IPS-15b (cell line): Measurements from ENCODE around the gene LRRC2.
"Not testable (repeated sequence)": the region's sequence is repeated elsewhere in the genome, so short reads cannot be mapped to it uniquely, and the experiment has no call there.

Experiments used
- H3K27me3 ChIP-seq: one replicate; pipeline ENCODE4 v1.6.1; 2013; ENCODE audit warnings: low read length; ENCODE audit not compliant: control insufficient read depth, insufficient read depth
- H3K36me3 ChIP-seq: one replicate; pipeline ENCODE4 v1.6.1; 2013; ENCODE audit warnings: low read length; ENCODE audit not compliant: control insufficient read depth, insufficient read depth
- H3K4me1 ChIP-seq: one replicate; pipeline ENCODE4 v1.6.1; 2013; ENCODE audit warnings: mild to moderate bottlenecking, low read length; ENCODE audit not compliant: control insufficient read depth, insufficient read depth
- H3K4me3 ChIP-seq: one replicate; pipeline ENCODE4 v1.5.1; 2013; ENCODE audit warnings: low read depth, low read length
- H3K9ac ChIP-seq: one replicate; pipeline ENCODE4 v1.6.1; 2013; ENCODE audit warnings: low read depth, mild to moderate bottlenecking, low read length
- H3K9me3 ChIP-seq: one replicate; pipeline ENCODE4 v1.6.1; 2013; ENCODE audit warnings: mild to moderate bottlenecking, low read length; ENCODE audit not compliant: control insufficient read depth, insufficient read depth

The LRRC2 gene

DNA sequence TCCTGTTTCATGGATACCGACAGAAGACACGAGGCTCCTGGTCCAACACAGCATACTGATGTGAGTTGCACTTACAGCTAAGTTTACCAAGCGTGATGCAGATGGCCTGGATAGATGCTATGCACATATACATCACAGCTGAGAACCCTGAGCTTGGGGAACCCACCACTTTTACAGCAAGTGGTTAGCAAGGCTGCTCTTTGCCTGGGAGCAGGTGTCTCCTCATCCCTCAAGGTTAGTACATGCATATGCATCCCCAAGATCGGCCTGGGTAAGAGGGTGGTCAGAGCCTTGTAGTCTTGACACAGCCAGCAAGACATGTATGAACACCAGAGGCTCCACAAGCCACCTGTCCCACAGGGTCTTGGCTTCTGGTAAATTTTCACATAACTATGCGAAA is 28.3 kb downstream of the LRRC2 start:
- no peak overlapping the region for H3K9ac ChIP-seq
- peaks cover 6% of the 10 kb centered on the region for H3K4me1 ChIP-seq
- no peaks in the 10 kb centered on the region for H3K27me3 ChIP-seq
- H3K4me3 ChIP-seq, result no peak overlapping the region
- no peaks in the 10 kb centered on the region for H3K9me3 ChIP-seq
- H3K36me3 ChIP-seq, result no peaks in the 10 kb centered on the region

DNA sequence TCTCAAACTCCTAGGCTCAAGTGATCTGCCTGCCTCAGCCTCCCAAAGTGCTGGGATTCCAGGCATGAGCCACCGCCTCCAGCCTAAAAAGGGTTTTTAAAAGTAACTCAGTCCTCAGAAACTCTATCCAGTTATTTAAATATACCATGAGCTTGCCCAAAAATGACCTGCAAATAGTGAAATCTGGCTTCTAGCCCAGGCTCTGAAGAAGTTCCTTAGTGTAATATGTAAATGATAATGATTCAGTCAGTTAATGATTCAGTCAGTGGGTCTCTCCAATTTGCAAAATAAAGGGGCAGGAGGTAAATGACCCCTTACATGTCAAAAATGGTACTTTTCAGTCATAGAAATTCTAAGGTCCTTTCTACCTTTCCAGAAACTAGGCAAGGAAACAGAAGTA is 28.8 kb downstream of the LRRC2 start:
- Histone ChIP-seq H3K27me3 (no peaks in the 10 kb centered on the region), H3K4me1 (peaks cover 6% of the 10 kb centered on the region), H3K9me3 (no peaks in the 10 kb centered on the region), H3K4me3 (no peak overlapping the region), H3K36me3 (no peaks in the 10 kb centered on the region), H3K9ac (no peak overlapping the region)

DNA sequence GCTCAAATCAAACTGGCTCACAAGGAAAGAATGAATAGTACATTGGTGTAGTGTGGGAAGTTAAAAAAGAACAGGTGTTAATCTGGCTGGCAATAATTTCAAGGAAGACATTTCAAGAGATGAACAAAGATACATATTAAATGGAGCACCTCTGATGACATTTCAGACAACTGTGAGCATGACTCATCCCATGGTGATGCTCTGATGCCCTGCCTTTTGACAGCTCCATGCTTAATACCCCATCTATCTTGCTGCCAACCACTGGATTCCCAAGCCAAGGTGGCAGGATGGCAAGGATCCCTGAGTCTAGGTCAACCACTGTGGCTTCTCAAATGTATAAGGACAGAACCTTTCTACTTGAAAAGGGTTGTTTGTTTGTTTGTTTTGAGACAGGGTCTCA is 29.3 kb downstream of the LRRC2 start:
- Histone ChIP-seq H3K4me1 (peaks cover 6% of the 10 kb centered on the region), H3K36me3 (no peaks in the 10 kb centered on the region), H3K4me3 (no peak overlapping the region), H3K9me3 (no peaks in the 10 kb centered on the region), H3K9ac (no peak overlapping the region), H3K27me3 (no peaks in the 10 kb centered on the region)

DNA sequence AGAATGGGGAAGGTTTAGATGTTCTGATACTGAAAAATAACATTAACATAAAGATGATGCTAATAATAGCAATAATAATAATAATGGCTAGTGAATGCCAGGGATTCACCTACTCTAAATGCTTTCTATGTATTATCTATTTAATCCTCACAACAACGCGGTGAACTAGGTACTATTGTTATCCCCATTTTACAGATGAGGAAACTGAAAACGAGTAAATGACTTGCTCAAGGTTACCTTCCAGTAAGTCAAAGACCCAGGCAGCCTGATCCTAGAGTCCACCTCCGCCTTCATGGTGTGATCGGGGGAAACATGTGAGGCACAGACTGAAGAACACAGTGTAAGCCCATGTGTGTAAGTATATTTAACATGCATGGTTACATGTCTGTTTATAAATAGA is 30.4 kb downstream of the LRRC2 start:
- Histone ChIP-seq H3K4me3 (no peak overlapping the region), H3K9me3 (no peaks in the 10 kb centered on the region), H3K27me3 (no peaks in the 10 kb centered on the region), H3K9ac (no peak overlapping the region), H3K36me3 (no peaks in the 10 kb centered on the region), H3K4me1 (peaks cover 6% of the 10 kb centered on the region)

DNA sequence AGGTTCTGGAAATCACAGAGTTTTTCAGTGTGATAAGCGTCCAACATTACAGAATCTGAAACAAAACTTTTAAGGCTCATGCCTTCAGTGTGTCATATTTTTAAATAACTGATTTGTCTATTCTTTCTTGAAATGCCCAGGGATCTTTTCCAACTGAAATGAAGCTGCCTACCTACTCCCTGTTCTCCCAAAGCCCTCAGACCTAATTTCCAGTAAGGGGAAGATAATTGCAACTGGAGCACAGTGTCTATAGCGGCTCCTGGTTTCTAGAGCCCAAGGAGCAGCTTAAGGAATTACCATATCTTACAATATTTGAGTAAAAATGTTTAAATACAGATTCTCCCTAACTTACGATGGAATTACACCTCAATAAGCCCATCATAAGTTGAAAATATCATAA is 33.0 kb downstream of the LRRC2 start:
- no peaks in the 10 kb centered on the region for H3K27me3 ChIP-seq
- H3K36me3 ChIP-seq, result no peaks in the 10 kb centered on the region
- H3K9ac ChIP-seq, result no peak overlapping the region
- H3K4me3 ChIP-seq, result no peak overlapping the region
- H3K9me3 ChIP-seq, result no peaks in the 10 kb centered on the region
- peaks cover 6% of the 10 kb centered on the region for H3K4me1 ChIP-seq

DNA sequence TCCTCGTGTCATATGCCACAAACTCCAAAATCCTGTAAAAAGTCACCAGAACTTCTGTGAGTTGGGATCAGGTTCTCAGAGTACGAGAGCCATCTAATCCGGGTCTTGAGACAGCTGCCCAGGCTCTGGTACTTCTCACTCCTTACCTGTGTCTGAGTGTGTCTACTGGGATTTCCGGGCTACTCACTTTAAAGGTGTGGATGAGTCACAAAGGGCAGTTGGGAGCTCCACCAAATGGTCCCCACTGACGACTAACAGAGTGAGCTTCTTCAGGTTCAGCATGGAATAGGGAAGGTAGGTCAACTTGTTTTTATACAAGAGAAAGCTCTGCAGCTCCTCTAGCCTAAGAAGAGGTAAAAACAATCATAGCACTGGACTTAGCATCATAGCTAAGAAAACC is 38.9 kb downstream of the LRRC2 start:
- Histone ChIP-seq H3K27me3 (no peaks in the 10 kb centered on the region), H3K9me3 (no peaks in the 10 kb centered on the region), H3K36me3 (no peaks in the 10 kb centered on the region), H3K4me3 (no peak overlapping the region), H3K4me1 (no peaks in the 10 kb centered on the region), H3K9ac (no peak overlapping the region)

DNA sequence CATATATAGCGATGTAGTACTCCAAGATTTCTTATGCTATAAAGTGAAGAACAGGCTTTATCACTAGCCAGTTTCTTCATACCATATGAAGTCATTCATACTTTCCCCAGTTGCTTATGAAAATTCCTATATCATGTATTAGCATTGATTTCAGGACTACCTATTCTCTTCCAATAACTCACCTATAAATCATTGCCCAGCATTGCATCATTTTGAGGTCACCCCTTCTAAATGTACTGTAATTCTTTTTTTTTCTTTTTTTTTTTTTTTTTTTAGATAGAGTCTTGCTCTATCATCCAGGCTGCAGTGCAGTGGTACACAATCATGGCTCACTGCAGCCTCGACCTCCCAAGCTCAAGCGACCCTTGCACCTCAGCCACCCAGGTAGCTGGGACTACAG is 41.3 kb downstream of the LRRC2 start:
- Histone ChIP-seq H3K9ac (no peak overlapping the region), H3K4me1 (peaks cover 4% of the 10 kb centered on the region), H3K27me3 (no peaks in the 10 kb centered on the region), H3K36me3 (no peaks in the 10 kb centered on the region), H3K9me3 (no peaks in the 10 kb centered on the region), H3K4me3 (no peak overlapping the region)

DNA sequence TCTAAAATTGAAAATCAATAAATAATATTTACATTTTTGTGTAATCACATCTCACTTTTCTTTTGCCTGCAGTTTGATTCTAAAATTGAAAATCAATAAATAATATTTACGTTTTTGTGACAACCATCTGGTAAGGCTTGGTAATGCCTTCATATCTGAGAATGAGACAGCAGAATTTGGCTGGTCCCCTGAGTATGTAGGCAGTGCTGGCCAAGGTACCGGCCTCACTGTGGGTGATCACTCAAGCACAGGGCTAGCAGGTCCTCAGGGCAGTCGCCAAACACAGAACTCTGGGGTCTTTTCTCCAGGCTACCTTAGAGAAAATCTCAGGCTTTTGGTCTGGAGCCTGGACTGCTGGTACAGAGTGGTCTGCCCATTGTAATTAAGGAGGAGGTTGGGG is 42.1 kb downstream of the LRRC2 start:
- Histone ChIP-seq H3K9me3 (no peaks in the 10 kb centered on the region), H3K4me3 (no peak overlapping the region), H3K27me3 (no peaks in the 10 kb centered on the region), H3K4me1 (peaks cover 4% of the 10 kb centered on the region), H3K36me3 (no peaks in the 10 kb centered on the region), H3K9ac (no peak overlapping the region)

DNA sequence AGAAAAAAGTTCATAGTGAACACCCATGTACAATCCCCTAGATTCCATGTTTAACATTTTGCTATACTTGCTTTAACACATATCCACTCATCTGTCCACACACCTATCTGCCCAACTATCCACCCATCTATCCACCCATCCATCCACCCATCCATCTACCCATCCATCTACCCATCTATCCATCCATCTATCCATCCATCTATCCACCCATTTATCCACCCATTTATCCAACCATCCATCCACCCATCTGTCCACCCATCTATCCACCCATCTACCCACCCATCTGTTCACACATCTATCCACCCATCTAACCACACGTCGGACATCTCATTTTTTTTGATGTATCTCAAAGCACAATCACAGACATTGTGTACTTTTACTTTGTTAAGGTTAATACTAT is 42.5 kb downstream of the LRRC2 start:
- Histone ChIP-seq H3K36me3 (no peaks in the 10 kb centered on the region), H3K9me3 (no peaks in the 10 kb centered on the region), H3K4me1 (peaks cover 4% of the 10 kb centered on the region), H3K27me3 (no peaks in the 10 kb centered on the region), H3K4me3 (no peak overlapping the region), H3K9ac (no peak overlapping the region)

DNA sequence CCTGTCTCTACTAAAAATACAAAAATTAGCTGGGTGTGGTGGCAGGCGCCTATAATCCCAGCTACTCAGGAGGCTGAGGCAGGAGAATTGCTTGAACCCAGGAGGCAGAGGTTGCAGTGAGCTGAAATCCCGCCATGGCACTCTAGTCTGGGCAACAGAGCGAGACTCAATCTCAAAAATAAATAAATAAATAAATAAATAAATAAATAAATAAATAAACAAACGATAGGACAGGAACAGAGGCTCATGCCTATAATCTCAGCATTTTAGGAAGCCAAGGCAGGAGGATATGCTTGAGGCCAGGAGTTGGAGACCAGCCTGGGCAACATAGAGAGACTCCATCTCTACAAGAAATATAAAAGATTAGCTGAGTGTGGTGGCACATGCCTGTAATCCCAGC is 43.9 kb downstream of the LRRC2 start:
- H3K27me3 ChIP-seq, H3K4me1 ChIP-seq: not testable (repeated sequence)

DNA sequence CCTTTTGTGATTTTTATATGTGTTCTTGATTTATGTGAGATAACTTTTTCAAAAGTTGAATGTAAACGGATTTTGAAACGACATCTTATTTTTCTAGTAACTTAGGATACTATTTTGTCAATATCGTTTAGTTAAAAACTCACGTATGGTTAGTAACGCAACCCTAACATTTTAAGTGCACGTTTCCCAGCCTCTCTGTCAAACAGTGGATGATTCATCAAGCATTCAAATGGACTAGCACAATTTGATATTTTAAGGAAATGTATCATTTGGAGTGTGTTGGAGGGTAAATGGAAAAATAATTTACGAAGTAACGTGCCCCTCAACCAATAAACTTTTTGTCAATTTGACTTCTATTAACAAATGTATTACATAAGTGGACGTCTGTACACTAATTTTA is 45.0 kb downstream of the LRRC2 start:
- Histone ChIP-seq H3K9me3 (no peaks in the 10 kb centered on the region), H3K4me3 (no peak overlapping the region), H3K27me3 (no peaks in the 10 kb centered on the region), H3K36me3 (no peaks in the 10 kb centered on the region), H3K4me1 (peaks cover 4% of the 10 kb centered on the region), H3K9ac (no peak overlapping the region)

More for the DNA sequence above, 43.9 kb downstream of the LRRC2 start:
- H3K9me3 ChIP-seq, H3K9ac ChIP-seq, H3K36me3 ChIP-seq, H3K4me3 ChIP-seq: not testable (repeated sequence)

DNA sequence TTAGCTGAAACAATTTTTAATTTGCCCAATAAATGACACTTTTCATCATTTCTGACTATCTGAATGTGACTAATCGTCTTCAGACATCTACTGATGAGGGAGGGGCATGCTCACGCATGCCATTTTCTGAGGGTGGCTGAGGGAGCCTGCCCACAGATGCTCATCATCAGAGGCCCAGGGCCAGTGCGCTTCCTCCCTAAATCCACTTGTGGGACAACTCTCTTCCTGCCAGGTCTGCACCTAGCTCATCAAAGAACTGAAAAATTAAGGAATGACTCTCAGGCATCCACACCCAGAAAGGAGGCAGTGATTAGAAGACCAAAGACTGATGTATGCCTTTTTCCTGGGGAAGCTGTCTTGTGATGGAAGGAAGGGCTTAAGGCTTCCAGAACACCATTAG is 45.6 kb downstream of the LRRC2 start:
- Histone ChIP-seq H3K4me1 (peaks cover 4% of the 10 kb centered on the region), H3K9ac (no peak overlapping the region), H3K36me3 (no peaks in the 10 kb centered on the region), H3K9me3 (no peaks in the 10 kb centered on the region), H3K27me3 (no peaks in the 10 kb centered on the region), H3K4me3 (no peak overlapping the region)

DNA sequence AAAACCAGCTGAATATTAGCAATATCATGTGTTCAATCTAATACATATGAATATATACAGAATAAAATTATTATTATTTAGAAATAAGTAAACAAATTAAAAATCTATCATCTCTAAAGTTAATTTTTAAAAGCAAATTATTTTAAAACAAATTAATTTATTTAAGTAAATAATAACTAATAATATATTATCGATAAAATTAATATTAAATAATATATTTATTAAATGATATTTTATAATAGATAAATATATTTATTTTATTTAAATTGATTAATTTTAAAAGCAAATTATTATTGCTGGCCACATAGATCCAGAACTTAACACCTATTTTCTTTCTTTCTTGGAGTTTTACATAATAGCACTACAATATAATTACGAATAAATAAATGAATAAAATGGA is 46.1 kb downstream of the LRRC2 start:
- Histone ChIP-seq H3K9ac (no peak overlapping the region), H3K4me3 (no peak overlapping the region), H3K36me3 (no peaks in the 10 kb centered on the region), H3K4me1 (peaks cover 4% of the 10 kb centered on the region), H3K9me3 (no peaks in the 10 kb centered on the region), H3K27me3 (no peaks in the 10 kb centered on the region)
